Pancreas (tissue), 10 donors: ENCODE data around the gene ARHGAP28. TPM values are rescaled to one million over a fixed set of nuclear protein-coding genes. Genes with fewer than 3 reads are reported as not detected.

Experiments
- ATAC-seq, 4 donors: fragments of 200-7000 bp; cut with Tn5 transposase; one replicate each; pipeline versions ENCODE4 v1.8.0 to v1.9.1; 2020; ENCODE audit warnings: mild to moderate bottlenecking in 4 of 4, moderate library complexity in 4 of 4
- DNase-seq, 6 donors: peaks; one replicate each; pipeline ENCODE4 v3.0.0-alpha.2; 2020
- FAIRE-seq: peaks from 2 replicates; lab custom pipeline; 2012; peaks lifted over from hg19 to GRCh38; lab: Jason Lieb, UNC
- H3K27ac ChIP-seq, 4 donors: fragments of 200-600 bp; sonication (generic); 1 replicate in 3 of 4; 2 replicates in 1 of 4; pipeline versions ENCODE4 v1.5.0 to v1.8.0; 2020
- H3K27me3 ChIP-seq, 4 donors: fragments of 200-600 bp; one replicate each; pipeline ENCODE4 v1.8.0; 2021
- H3K36me3 ChIP-seq, 3 donors: fragments of 200-600 bp; sonication (generic) in 1 of 3; one replicate each; pipeline versions ENCODE4 v1.5.0 to v1.8.0; 2020 to 2021
- H3K4me1 ChIP-seq, 3 donors: fragments of 200-600 bp; one replicate each; pipeline ENCODE4 v1.8.0; 2021
- H3K4me3 ChIP-seq, 4 donors: fragments of 200-600 bp; sonication (generic) in 2 of 4; one replicate each; pipeline versions ENCODE4 v1.5.0 to v1.8.0; 2020 to 2021
- H3K9me3 ChIP-seq, 4 donors: fragments of 200-600 bp; one replicate each; pipeline ENCODE4 v1.8.0; 2021
- CTCF ChIP-seq, 4 donors: fragments of 200-600 bp; sonication (generic) in 3 of 4; IDR thresholded peaks; one replicate each; pipeline versions ENCODE4 v1.5.0 to v1.8.0; 2021; ENCODE audit warnings: antibody characterized with exemption in 4 of 4
- WGBS, 2 donors: extraction: QIAGEN DNeasy Blood & Tissue Kit; methylation state at CpG; one replicate each; pipeline ENCODE4 v1.1.7; 2013; 5-methylcytosine and 5-hydroxymethylcytosine counted together
- intact Hi-C, 3 donors: fragments of 100-400 bp; cut with DNase I; formaldehyde crosslinking; loops; one replicate each; pipeline versions ENCODE4 v1.11.1 to v1.14.2; 2022
- polyA plus RNA-seq, 2 donors: library from polyadenylated mRNA; stranded (reverse); fragments of 200-250 nt; gene quantifications; one replicate each; pipeline ENCODE4 v1.2.3, GENCODE V29; 2013
- total RNA-seq, 6 donors: library from RNA; stranded (reverse); fragmentation: NEBNext Ultra II Directional in 4 of 6; extraction: Animal tissue kit (Norgen Biotek cat#: 25700) in 4 of 6; gene quantifications; one replicate each; pipeline versions ENCODE4 v1.2.1 to v1.2.4, GENCODE V29; 2021 to 2023
- donor health status: healthy with polysubstance abuse.
- donor health status: DM: no; HTN: no; CAD: no; lungs with moderate emphysema.
- donor health status: DM: no; HTN: no; CAD: no.
- donor health status: control.
- donor health status: control.
- donor health status: Bipolar disorder and iron deficiency.
- donor health status: DM: yes; HTN: yes; CAD: no.
- donor health status: DM: no; HTN: no; CAD: no.
- donor health status: DM: no; HTN: no; CAD: no.
- donor health status: DM: yes; HTN: yes; CAD: no.

Gene ARHGAP28
- total and polyA plus RNA-seq, 8 donors = 0.91 to 9.9 (median 6.9) TPM

GRCh38 chr18:6948281-6949055, 219.0 kb downstream of the ARHGAP28 start:
- DNase-seq = no peak
- ATAC-seq = no peak
- no peaks in the 10 kb centered on the region for H3K27me3 ChIP-seq
- 63 to 88% methylated on average over 16 of the region's 16 CpGs for WGBS, 2 donors
- no peak for FAIRE-seq
- no peak for TF ChIP-seq CTCF (IDR thresholded peaks at IDR 0.05)
- no peaks in the 10 kb centered on the region for H3K36me3 ChIP-seq
- intact Hi-C loops = no loop called here
- H3K4me1 ChIP-seq = peaks cover 6 to 28% (median 24%) of the 10 kb centered on the region in 3 donors
- no peaks in the 10 kb centered on the region for H3K9me3 ChIP-seq
- peak overlapping the region in 2 of 4 donors; percentile 70 to 79 for H3K27ac ChIP-seq
- H3K4me3 ChIP-seq = no peak overlapping the region

- DNase-seq (peak in 3 of 6 donors; percentile 57 to 78 (median 76)), FAIRE-seq (peak; percentile 73), ATAC-seq (peak; percentile 73 to 86 (median 80))
- intact Hi-C loops = no loop called here
- Histone ChIP-seq H3K4me1 (peaks cover 0 to 30% (median 15%) of the 10 kb centered on the region in 3 donors), H3K9me3 (no peaks in the 10 kb centered on the region), H3K36me3 (no peaks in the 10 kb centered on the region), H3K4me3 (no peak overlapping the region), H3K27me3 (no peaks in the 10 kb centered on the region), H3K27ac (peak overlapping the region in 3 of 4 donors; percentile 19 to 79 (median 70))
- TF ChIP-seq CTCF (IDR thresholded peaks at IDR 0.05) = no peak
- WGBS, 2 donors = 23 to 33% methylated on average over 11 of the region's 11 CpGs
Measured at GRCh38 chr18:6949800-6950586, 220.5 kb downstream of the ARHGAP28 start.

DNA sequence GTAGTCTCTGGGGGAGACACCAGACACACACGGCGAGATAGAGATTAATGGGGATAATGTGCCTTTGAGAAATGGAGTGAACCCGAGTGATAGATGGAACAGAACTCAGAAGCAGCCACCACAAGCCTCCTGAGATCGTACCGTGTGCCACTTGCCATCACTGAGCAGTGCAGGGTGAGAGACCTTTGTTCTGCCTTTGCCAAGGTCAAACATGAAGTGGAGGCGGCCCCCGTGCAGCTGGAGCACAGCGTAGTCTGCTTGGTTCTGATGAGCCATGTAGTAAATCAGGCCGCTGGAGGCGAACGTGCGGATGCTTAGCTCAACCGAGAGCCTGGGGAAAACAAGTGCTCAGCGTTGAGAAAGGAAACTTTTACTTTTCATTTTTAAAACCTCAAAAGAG, 221.1 kb downstream of the ARHGAP28 start:
- FAIRE-seq (no peak), DNase-seq (peak in 3 of 6 donors; percentile 48 to 60 (median 53)), ATAC-seq (peak; percentile 49 to 72 (median 66))
- intact Hi-C loops = no loop called here
- Histone ChIP-seq H3K9me3 (no peaks in the 10 kb centered on the region), H3K4me1 (peaks cover 0 to 35% (median 18%) of the 10 kb centered on the region in 3 donors), H3K27me3 (no peaks in the 10 kb centered on the region), H3K36me3 (no peaks in the 10 kb centered on the region), H3K4me3 (no peak overlapping the region), H3K27ac (peak overlapping the region; percentile 19 to 79 (median 50))
- WGBS, 2 donors = 44 to 49% methylated on average over 14 of the region's 14 CpGs
- TF ChIP-seq CTCF (IDR thresholded peaks at IDR 0.05) = no peak

- no peaks in the 10 kb centered on the region for H3K9me3 ChIP-seq
- no peak for TF ChIP-seq CTCF (IDR thresholded peaks at IDR 0.05)
- ATAC-seq (no peak), DNase-seq (no peak), FAIRE-seq (no peak)
- H3K27me3 ChIP-seq = no peaks in the 10 kb centered on the region
- intact Hi-C loops = no loop called here
- H3K27ac ChIP-seq = peak overlapping the region; percentile 31 to 79 (median 52)
- WGBS, 2 donors = 84 to 90% methylated on average over 17 of the region's 17 CpGs
- H3K36me3 ChIP-seq = no peaks in the 10 kb centered on the region
- H3K4me3 ChIP-seq = no peak overlapping the region
- peaks cover 0 to 41% (median 27%) of the 10 kb centered on the region in 3 donors for H3K4me1 ChIP-seq
Measured at GRCh38 chr18:6951336-6952090, 222.0 kb downstream of the ARHGAP28 start.
